Heart left ventricle (tissue), 16 donors: ENCODE data around the gene FAM111A. TPM values are rescaled to one million over a fixed set of nuclear protein-coding genes. Genes with fewer than 3 reads are reported as not detected.

ENCODE experiments used
- ATAC-seq, 4 donors: fragments of 200-7000 bp; cut with Tn5 transposase; one replicate each; pipeline ENCODE4 v1.9.1; 2020 to 2022; ENCODE audit warnings: moderate library complexity in 4 of 4, mild to moderate bottlenecking in 3 of 4, moderate number of reproducible peaks in 1 of 4
- DNase-seq, 5 donors: peaks; one replicate each; pipeline ENCODE4 v3.0.0-alpha.2; 2020
- H3K27ac ChIP-seq, 12 donors: fragments of 200-600 bp; sonication (generic) in 4 of 12; one replicate each; pipeline versions ENCODE4 v1.5.0 to v1.8.0; 2016 to 2022; ENCODE audit warnings: mild to moderate bottlenecking in 2 of 12
- H3K27me3 ChIP-seq, 9 donors: fragments of 200-600 bp; sonication (generic) in 2 of 9; one replicate each; pipeline versions ENCODE4 v1.5.1 to v1.8.0; 2016 to 2022; ENCODE audit warnings: mild to moderate bottlenecking in 3 of 9
- H3K36me3 ChIP-seq, 9 donors: fragments of 200-600 bp; sonication (generic) in 2 of 9; one replicate each; pipeline versions ENCODE4 v1.5.0 to v1.8.0; 2018 to 2022; ENCODE audit warnings: mild to moderate bottlenecking in 2 of 9
- H3K4me1 ChIP-seq, 12 donors: fragments of 200-600 bp; sonication (generic) in 4 of 12; one replicate each; pipeline versions ENCODE4 v1.5.0 to v1.8.0; 2016 to 2022; ENCODE audit warnings: mild to moderate bottlenecking in 3 of 12
- H3K4me3 ChIP-seq, 12 donors: fragments of 200-600 bp; sonication (generic) in 4 of 12; one replicate each; pipeline versions ENCODE4 v1.5.0 to v1.8.0; 2017 to 2022; ENCODE audit warnings: mild to moderate bottlenecking in 9 of 12, moderate library complexity in 4 of 12
- H3K9me3 ChIP-seq, 12 donors: fragments of 200-600 bp; sonication (generic) in 4 of 12; one replicate each; pipeline versions ENCODE4 v1.5.0 to v1.8.0; 2016 to 2022; ENCODE audit warnings: mild to moderate bottlenecking in 1 of 12
- POLR2A ChIP-seq, 2 donors: fragments of 450-650 bp; IDR thresholded peaks; one replicate each; pipeline ENCODE4 v1.6.1; 2017; ENCODE audit warnings: antibody characterized with exemption in 2 of 2, mild to moderate bottlenecking in 2 of 2, moderate library complexity in 2 of 2
- WGBS, 4 donors: extraction: QIAGEN DNeasy Blood & Tissue Kit in 2 of 4; methylation state at CpG; one replicate each; pipeline versions ENCODE4 v1.1.5 to v1.1.7; 2013 to 2018; 5-methylcytosine and 5-hydroxymethylcytosine counted together
- intact Hi-C, 10 donors: fragments of 100-400 bp; cut with DNase I; formaldehyde crosslinking; loops; one replicate each; pipeline versions ENCODE4 v1.11.1 to v1.14.2; 2022
- polyA plus RNA-seq, 2 donors: library from polyadenylated mRNA; stranded (reverse); fragments of 200-250 nt; gene quantifications; one replicate each; pipeline ENCODE4 v1.2.3, GENCODE V29; 2013
- total RNA-seq, 9 donors: library from RNA; depleted of rRNA in 2 of 9; stranded (reverse); fragments of >200 nt in 2 of 9; fragmentation: NEBNext Ultra II Directional in 3 of 9; extraction: Animal tissue kit (Norgen Biotek cat#: 25700) in 3 of 9; gene quantifications; one replicate each; pipeline versions ENCODE4 v1.1.0 to v1.2.4, GENCODE V29; 2016 to 2023
- TF ChIP-seq, protein P1 (sequence below), 12 donors: fragments of 200-600 bp; sonication (generic) in 4 of 12; IDR thresholded peaks; one replicate each; pipeline versions ENCODE4 v1.5.0 to v1.8.0; 2018 to 2022; ENCODE audit warnings: antibody characterized with exemption in 12 of 12, mild to moderate bottlenecking in 5 of 12
- donor health status: ischemic (EF 13 %, LVEDD 7.1; RV severe dilation, severe dysfunction).
- donor health status: healthy with polysubstance abuse.
- donor health status: DM: no; HTN: yes; CAD: no.
- donor health status: DM: no; HTN: no; CAD: no.
- donor health status: ischemic (EF 25% LVEDD 6.9; RV normal size, moderate dysfunction).
- donor health status: ischemic (EF 25% LVEDD 5.7; RV mildly dilated, moderate dysfunction).
- donor health status: healthy.
- donor health status: DM: yes; HTN: yes; CAD: no.
- donor health status: ischemic (EF 35%, LVEDD 5.7; RV mildly dilated, moderate dysfunction).
- donor health status: nonischemic (EF 11% LVEDD 7.7; RV severe dilation, severe dysfunction).
- donor health status: DM: yes; HTN: yes; CAD: no.
- donor health status: PGD.
- donor health status: ischemic (EF 29% LVEDD 5.4; RV normal size, mild dysfunction).
- donor health status: nonischemic (EF 23%, LVEDD 6.1; RV moderate dilation, normal function).

FAM111A gene
- total and polyA plus RNA-seq, 11 donors, result 3.3 to 38.3 (median 8.0) TPM

DNA sequence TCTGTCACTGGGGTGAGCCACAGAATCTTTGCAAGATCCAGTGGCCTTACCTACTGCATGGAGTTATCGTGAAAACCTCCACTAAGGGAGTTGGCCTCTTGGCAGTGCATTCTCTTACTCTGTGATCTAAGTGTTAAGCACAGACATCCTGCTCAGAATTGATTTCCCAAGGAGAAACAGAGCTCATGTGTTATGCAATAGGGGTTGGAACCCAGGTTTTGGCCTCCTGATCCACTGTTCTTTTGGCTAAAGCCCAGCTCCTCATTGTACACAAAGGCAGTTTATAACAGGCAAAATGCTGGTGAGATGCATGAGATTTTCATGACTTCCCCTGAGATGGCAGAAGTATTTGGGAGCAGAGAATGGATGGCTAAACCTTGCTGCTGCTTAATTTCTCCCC, 41.1 kb downstream of the FAM111A start:
- Histone ChIP-seq H3K4me1 (peaks cover 0 to 36% (median 6%) of the 10 kb centered on the region in 12 donors), H3K27ac (peak overlapping the region in 1 of 12 donors; percentile 38), H3K4me3 (no peak overlapping the region), H3K9me3 (peaks cover 0 to 9% (median 2%) of the 10 kb centered on the region in 12 donors), H3K27me3 (no peaks in the 10 kb centered on the region), H3K36me3 (peaks cover 0 to 14% (median 5%) of the 10 kb centered on the region in 9 donors)
- DNase-seq, result no peak
- TF ChIP-seq, protein P1, sequence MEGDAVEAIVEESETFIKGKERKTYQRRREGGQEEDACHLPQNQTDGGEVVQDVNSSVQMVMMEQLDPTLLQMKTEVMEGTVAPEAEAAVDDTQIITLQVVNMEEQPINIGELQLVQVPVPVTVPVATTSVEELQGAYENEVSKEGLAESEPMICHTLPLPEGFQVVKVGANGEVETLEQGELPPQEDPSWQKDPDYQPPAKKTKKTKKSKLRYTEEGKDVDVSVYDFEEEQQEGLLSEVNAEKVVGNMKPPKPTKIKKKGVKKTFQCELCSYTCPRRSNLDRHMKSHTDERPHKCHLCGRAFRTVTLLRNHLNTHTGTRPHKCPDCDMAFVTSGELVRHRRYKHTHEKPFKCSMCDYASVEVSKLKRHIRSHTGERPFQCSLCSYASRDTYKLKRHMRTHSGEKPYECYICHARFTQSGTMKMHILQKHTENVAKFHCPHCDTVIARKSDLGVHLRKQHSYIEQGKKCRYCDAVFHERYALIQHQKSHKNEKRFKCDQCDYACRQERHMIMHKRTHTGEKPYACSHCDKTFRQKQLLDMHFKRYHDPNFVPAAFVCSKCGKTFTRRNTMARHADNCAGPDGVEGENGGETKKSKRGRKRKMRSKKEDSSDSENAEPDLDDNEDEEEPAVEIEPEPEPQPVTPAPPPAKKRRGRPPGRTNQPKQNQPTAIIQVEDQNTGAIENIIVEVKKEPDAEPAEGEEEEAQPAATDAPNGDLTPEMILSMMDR (IDR thresholded peaks at IDR 0.05), result no peak
- TF ChIP-seq POLR2A (IDR thresholded peaks at IDR 0.05), result no peak
- intact Hi-C loops, result no loop called here
- no peak for ATAC-seq
- WGBS, 4 donors, result 59 to 80% (median 68%) methylated on average over 1 of the region's 1 CpG

DNA sequence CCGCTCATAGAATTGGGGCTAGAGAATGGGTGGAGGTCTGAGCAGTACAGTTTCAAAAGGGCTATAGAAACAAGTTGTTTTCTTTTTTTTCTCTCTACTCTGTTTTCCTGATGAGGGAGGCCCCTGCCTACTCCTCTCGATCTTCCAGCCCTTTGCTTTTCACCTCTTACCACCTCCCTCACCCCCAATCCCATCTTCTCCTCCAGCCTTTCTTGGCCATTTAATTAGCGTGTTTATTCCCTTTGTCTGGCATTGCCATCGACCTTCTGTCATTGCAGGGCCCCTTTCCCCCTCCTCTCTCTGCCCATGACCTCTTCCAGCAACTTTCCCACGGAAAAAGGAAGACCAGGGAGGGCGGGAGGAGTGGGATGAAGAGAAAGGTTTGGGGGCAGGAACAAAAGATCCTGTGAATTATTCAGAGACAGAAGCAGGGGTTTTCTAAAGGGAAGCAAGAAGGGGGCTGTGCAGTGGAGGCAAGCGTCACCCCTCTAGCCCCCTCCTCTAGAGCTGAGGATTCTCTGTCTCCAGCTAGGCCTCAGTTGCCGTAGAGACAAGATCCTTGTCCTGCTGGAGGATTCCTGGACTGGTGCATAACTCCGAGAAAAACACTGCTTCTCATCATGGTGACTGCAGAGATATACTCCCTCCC, 42.2 kb downstream of the FAM111A start:
- H3K9me3 ChIP-seq, result no peaks in the 10 kb centered on the region
- 57 to 71% (median 63%) methylated on average over 9 of the region's 9 CpGs for WGBS, 4 donors
- H3K4me1 ChIP-seq, result peaks cover 0 to 46% (median 11%) of the 10 kb centered on the region in 12 donors
- DNase-seq, result no peak
- peaks cover 0 to 22% (median 5%) of the 10 kb centered on the region in 9 donors for H3K36me3 ChIP-seq
- TF ChIP-seq POLR2A (IDR thresholded peaks at IDR 0.05), result no peak
- TF ChIP-seq, protein P1 (IDR thresholded peaks at IDR 0.05), result no peak
- H3K27me3 ChIP-seq, result no peaks in the 10 kb centered on the region
- ATAC-seq, result no peak
- H3K27ac ChIP-seq, result peak overlapping the region in 1 of 12 donors; percentile 16
- no peak overlapping the region for H3K4me3 ChIP-seq
- intact Hi-C loops, result no loop called here

DNA sequence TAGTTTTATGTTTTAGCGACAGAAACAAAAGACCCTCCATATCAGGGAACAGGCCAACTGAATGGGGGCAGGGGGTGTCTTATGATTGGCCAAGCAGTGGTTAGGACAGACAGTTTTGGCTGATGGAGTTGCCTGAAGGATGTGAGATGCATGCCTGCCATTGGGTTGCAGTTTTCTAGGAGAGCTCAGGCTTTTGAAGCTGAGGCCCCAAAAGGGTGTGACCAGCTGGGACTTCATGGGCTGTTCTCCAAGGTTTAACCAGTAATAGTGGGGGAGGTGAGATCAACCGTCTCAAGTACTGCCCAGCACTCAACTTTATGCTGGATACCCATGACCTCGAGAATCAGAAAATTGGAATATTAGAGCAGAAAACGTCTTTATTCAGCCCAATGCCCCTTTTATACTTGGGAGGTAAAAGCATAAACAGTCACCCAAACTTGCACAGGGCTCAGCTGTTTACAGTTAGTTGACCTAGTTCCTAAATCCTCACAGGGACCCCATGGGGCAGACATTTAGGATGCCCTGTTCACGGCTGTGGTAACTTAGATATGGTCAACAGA, 42.8 kb downstream of the FAM111A start:
- H3K4me1 ChIP-seq, result peaks cover 0 to 53% (median 12%) of the 10 kb centered on the region in 12 donors
- H3K27me3 ChIP-seq, result no peaks in the 10 kb centered on the region
- DNase-seq, result no peak
- H3K9me3 ChIP-seq, result no peaks in the 10 kb centered on the region
- ATAC-seq, result no peak
- TF ChIP-seq, protein P1 (IDR thresholded peaks at IDR 0.05), result no peak
- TF ChIP-seq POLR2A (IDR thresholded peaks at IDR 0.05), result no peak
- H3K4me3 ChIP-seq, result no peak overlapping the region
- 75 to 83% (median 78%) methylated on average over 5 of the region's 5 CpGs for WGBS, 4 donors
- intact Hi-C loops, result no loop called here
- H3K36me3 ChIP-seq, result peaks cover 0 to 22% (median 5%) of the 10 kb centered on the region in 9 donors
- H3K27ac ChIP-seq, result peak overlapping the region in 3 of 12 donors; percentile 7 to 42 (median 16)

DNA sequence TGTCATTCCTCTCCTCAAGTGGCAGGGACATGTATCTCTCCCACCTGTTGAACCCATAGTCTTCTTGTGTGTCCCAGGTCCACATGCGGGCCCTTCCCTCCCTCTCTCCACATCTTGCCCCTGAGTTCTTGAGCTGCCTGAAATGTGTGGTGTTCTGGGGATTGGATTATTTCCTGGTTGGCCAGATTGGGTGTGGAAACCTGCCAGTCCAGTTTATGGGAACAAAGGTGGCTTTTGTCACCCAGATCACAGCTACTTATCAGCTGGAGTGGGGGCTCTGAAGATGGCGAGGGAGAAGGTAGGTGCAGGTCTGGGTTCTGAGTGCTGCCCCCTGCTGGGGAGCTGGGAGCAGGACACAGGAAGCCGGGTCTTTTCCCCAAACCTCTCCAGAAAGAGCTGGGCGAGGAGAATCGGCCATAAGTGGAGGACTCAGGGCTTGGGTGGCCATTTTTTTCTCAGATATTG, 43.5 kb downstream of the FAM111A start:
- H3K4me3 ChIP-seq, result no peak overlapping the region
- intact Hi-C loops, result no loop called here
- peaks cover 0 to 53% (median 12%) of the 10 kb centered on the region in 12 donors for H3K4me1 ChIP-seq
- ATAC-seq (peak in 1 of 4 donors; percentile 17), DNase-seq (no peak)
- TF ChIP-seq, protein P1 (IDR thresholded peaks at IDR 0.05), result peak; percentile 28 to 56 (median 46)
- no peak for TF ChIP-seq POLR2A (IDR thresholded peaks at IDR 0.05)
- WGBS, 4 donors, result 62 to 75% (median 69%) methylated on average over 5 of the region's 5 CpGs
- peak overlapping the region in 6 of 12 donors; percentile 7 to 59 (median 43) for H3K27ac ChIP-seq
- H3K27me3 ChIP-seq, result no peaks in the 10 kb centered on the region
- peaks cover 0 to 27% (median 5%) of the 10 kb centered on the region in 9 donors for H3K36me3 ChIP-seq
- H3K9me3 ChIP-seq, result no peaks in the 10 kb centered on the region
